Stomach (tissue), 4 donors: ENCODE data around the gene DUSP28.

Source experiments
- EP300 ChIP-seq: sonication (generic); formaldehyde crosslinking; IDR thresholded peaks from one replicate; pipeline ENCODE4 v1.6.1; 2017; ENCODE audit warnings: antibody characterized with exemption
- POLR2A ChIP-seq, 4 donors: fragments of 450-650 bp; IDR thresholded peaks; one replicate each; pipeline ENCODE4 v1.6.1; 2016; ENCODE audit warnings: antibody characterized with exemption in 4 of 4, control low read depth in 2 of 4, mild to moderate bottlenecking in 1 of 4, moderate library complexity in 1 of 4
- POLR2AphosphoS5 ChIP-seq, 3 donors: sonication (generic); formaldehyde crosslinking; IDR thresholded peaks; one replicate each; pipeline ENCODE4 v1.6.1; 2016; ENCODE audit warnings: antibody characterized with exemption in 3 of 3
- TF ChIP-seq, protein P1 (sequence below), 7 experiments: fragments of 450-650 bp in 4 of 7; fragments of 200-600 bp in 3 of 7; sonication (generic) in 3 of 7; IDR thresholded peaks; one replicate each; pipeline ENCODE4 v1.5.1; 2016 to 2019; ENCODE audit warnings: antibody characterized with exemption in 7 of 7, control low read depth in 2 of 7, mild to moderate bottlenecking in 1 of 7

DNA sequence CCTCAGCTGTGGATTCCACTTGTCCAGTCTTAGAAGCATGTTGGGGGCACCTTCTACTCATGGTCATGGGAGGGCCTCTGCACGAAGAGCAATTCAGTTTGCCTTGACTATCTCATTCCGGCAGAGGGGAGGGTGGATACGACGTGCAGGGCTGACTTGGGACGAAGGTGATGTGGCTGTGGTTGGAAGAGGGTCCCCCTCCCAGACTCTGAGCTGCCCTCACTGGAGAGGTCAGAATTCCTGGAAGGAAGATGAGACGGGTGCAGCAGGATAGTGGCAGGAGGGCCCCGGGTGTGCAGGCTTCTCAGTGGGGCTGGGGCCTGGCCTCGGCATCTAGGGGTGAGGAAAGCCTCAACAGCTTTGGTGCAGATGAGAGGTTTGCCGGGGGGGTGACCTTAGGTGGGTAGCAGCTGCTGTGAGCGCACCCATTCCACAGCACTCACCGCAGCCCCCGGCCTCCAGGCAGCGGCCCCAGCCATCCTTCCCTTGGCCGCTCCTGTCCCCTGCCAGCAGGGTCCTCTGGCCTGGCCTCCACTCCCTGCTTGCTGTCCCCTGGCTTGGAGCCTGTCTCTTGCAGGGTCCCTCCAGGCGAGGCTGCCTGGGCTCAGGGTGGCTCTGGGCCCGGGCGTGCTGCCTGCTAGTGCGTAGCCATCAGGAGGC is 11.3 kb downstream of the DUSP28 start:
- no peak for TF ChIP-seq POLR2A (IDR thresholded peaks at IDR 0.05)
- TF ChIP-seq, protein P1, sequence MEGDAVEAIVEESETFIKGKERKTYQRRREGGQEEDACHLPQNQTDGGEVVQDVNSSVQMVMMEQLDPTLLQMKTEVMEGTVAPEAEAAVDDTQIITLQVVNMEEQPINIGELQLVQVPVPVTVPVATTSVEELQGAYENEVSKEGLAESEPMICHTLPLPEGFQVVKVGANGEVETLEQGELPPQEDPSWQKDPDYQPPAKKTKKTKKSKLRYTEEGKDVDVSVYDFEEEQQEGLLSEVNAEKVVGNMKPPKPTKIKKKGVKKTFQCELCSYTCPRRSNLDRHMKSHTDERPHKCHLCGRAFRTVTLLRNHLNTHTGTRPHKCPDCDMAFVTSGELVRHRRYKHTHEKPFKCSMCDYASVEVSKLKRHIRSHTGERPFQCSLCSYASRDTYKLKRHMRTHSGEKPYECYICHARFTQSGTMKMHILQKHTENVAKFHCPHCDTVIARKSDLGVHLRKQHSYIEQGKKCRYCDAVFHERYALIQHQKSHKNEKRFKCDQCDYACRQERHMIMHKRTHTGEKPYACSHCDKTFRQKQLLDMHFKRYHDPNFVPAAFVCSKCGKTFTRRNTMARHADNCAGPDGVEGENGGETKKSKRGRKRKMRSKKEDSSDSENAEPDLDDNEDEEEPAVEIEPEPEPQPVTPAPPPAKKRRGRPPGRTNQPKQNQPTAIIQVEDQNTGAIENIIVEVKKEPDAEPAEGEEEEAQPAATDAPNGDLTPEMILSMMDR (IDR thresholded peaks at IDR 0.05): no peak
- no peak for TF ChIP-seq POLR2AphosphoS5 (IDR thresholded peaks at IDR 0.05)
- TF ChIP-seq EP300: no peak
